ENCODE measurements around the gene NCAPG2.

The NCAPG2 gene

GRCh38 chr7:158732494-158733219 is 28.1 kb upstream of the NCAPG2 start:
- DNase-seq (ENCODE audit: extremely low spot score), result no peak
- POLR2A ChIA-PET, result interaction anchor here (2.6 kb wide), 1 partner anchor 27 kb away, joined by 9 read pairs; the partner anchor contains the start of gene NCAPG2
- CTCF ChIA-PET, result interaction anchor here (1.0 to 1.6 kb wide), 2 partner anchors 18 to 21 kb away, joined by 3 read pairs; no protein-coding TSS in a partner anchor
- TF ChIP-seq CTBP1 (IDR thresholded peaks at IDR 0.05; ENCODE audit: borderline replicate concordance), result no peak
- TF ChIP-seq SP1 (IDR thresholded peaks at IDR 0.05), result no peak
- no peak for TF ChIP-seq SUZ12 (IDR thresholded peaks at IDR 0.05)
- TF ChIP-seq HDGF (IDR thresholded peaks at IDR 0.05; ENCODE audit: borderline replicate concordance), result no peak
- TF ChIP-seq FOXK2 (IDR thresholded peaks at IDR 0.05), result no peak

GRCh38 chr7:158731761-158732160 is 27.2 kb upstream of the NCAPG2 start:
- ChIA-PET CTCF (no interaction called here), POLR2A (no interaction called here)
- no peak for TF ChIP-seq TARDBP (IDR thresholded peaks at IDR 0.05)
- no peak for TF ChIP-seq L3MBTL2 (conservative IDR thresholded peaks at IDR 0.05)
- DNase-seq (ENCODE audit: extremely low spot score), result no peak

- TF ChIP-seq LEF1 (IDR thresholded peaks at IDR 0.05; ENCODE audit: borderline replicate concordance) (no peak), HDGF (IDR thresholded peaks at IDR 0.05; ENCODE audit: borderline replicate concordance) (no peak), SUZ12 (IDR thresholded peaks at IDR 0.05) (no peak), BHLHE40 (IDR thresholded peaks at IDR 0.05; ENCODE audit: borderline replicate concordance) (no peak), FOXM1 (IDR thresholded peaks at IDR 0.05; ENCODE audit: borderline replicate concordance) (no peak), SP1 (IDR thresholded peaks at IDR 0.05) (no peak), ARNT (IDR thresholded peaks at IDR 0.05) (no peak), ELF4 (IDR thresholded peaks at IDR 0.05) (no peak), CTBP1 (IDR thresholded peaks at IDR 0.05; ENCODE audit: borderline replicate concordance) (no peak)
- ChIA-PET POLR2A (no interaction called here), CTCF (no interaction called here)
- DNase-seq (ENCODE audit: extremely low spot score), result no peak
Observed at GRCh38 chr7:158730383-158731346, 26.1 kb upstream of the NCAPG2 start.

- TF ChIP-seq SUZ12 (IDR thresholded peaks at IDR 0.05), result no peak
- no peak for TF ChIP-seq FOXA1 (IDR thresholded peaks at IDR 0.05)
- no peak for TF ChIP-seq ELF4 (IDR thresholded peaks at IDR 0.05)
- TF ChIP-seq L3MBTL2 (conservative IDR thresholded peaks at IDR 0.05), result no peak
- TF ChIP-seq CTBP1 (IDR thresholded peaks at IDR 0.05; ENCODE audit: borderline replicate concordance), result no peak
- no peak for TF ChIP-seq PKNOX1 (IDR thresholded peaks at IDR 0.05)
- no peak for TF ChIP-seq LEF1 (IDR thresholded peaks at IDR 0.05; ENCODE audit: borderline replicate concordance)
- no peak for TF ChIP-seq TARDBP (IDR thresholded peaks at IDR 0.05)
- TF ChIP-seq ARNT (IDR thresholded peaks at IDR 0.05), result no peak
- no peak for TF ChIP-seq FOXK2 (IDR thresholded peaks at IDR 0.05)
- TF ChIP-seq HDGF (IDR thresholded peaks at IDR 0.05; ENCODE audit: borderline replicate concordance), result no peak
- no peak for TF ChIP-seq BHLHE40 (IDR thresholded peaks at IDR 0.05; ENCODE audit: borderline replicate concordance)
- TF ChIP-seq SP1 (IDR thresholded peaks at IDR 0.05), result no peak
- TF ChIP-seq FOXM1 (IDR thresholded peaks at IDR 0.05; ENCODE audit: borderline replicate concordance), result no peak
- ChIA-PET POLR2A (no interaction called here), CTCF (no interaction called here)
- DNase-seq (ENCODE audit: extremely low spot score), result no peak
Observed at GRCh38 chr7:158729646-158730382, 25.2 kb upstream of the NCAPG2 start.

GRCh38 chr7:158728911-158729645 is 24.5 kb upstream of the NCAPG2 start:
- TF ChIP-seq BHLHE40 (IDR thresholded peaks at IDR 0.05; ENCODE audit: borderline replicate concordance) (no peak), SP1 (IDR thresholded peaks at IDR 0.05) (no peak), ARNT (IDR thresholded peaks at IDR 0.05) (no peak), CTBP1 (IDR thresholded peaks at IDR 0.05; ENCODE audit: borderline replicate concordance) (no peak), ZNF384 (IDR thresholded peaks at IDR 0.05) (no peak), L3MBTL2 (conservative IDR thresholded peaks at IDR 0.05) (no peak), TARDBP (IDR thresholded peaks at IDR 0.05) (no peak), LEF1 (IDR thresholded peaks at IDR 0.05; ENCODE audit: borderline replicate concordance) (no peak), FOXK2 (IDR thresholded peaks at IDR 0.05) (no peak), FOXA1 (IDR thresholded peaks at IDR 0.05) (no peak), NFRKB (IDR thresholded peaks at IDR 0.05) (no peak), HDGF (IDR thresholded peaks at IDR 0.05; ENCODE audit: borderline replicate concordance) (no peak), ELF4 (IDR thresholded peaks at IDR 0.05) (no peak), FOXM1 (IDR thresholded peaks at IDR 0.05; ENCODE audit: borderline replicate concordance) (no peak), SUZ12 (IDR thresholded peaks at IDR 0.05) (no peak), PKNOX1 (IDR thresholded peaks at IDR 0.05) (no peak)
- CTCF ChIA-PET, result interaction anchor here (0.7 kb wide), 1 partner anchor 23 kb away, joined by 4 read pairs; no protein-coding TSS in a partner anchor
- POLR2A ChIA-PET, result no interaction called here
- no peak for DNase-seq (ENCODE audit: extremely low spot score)

All from HEK293T (cell line).